ENCODE data around the gene RLF. TPM values are rescaled to one million over a fixed set of nuclear protein-coding genes. Genes with fewer than 3 reads are reported as not detected.

RLF gene
- total and polyA plus RNA-seq, 9 of the 15 experiments (the other 6 are each of a cell fraction or from before 2014, with no cell fraction given), result 3.6 to 35.0 (median 21.2) TPM

- no peak for TF ChIP-seq CUX1 (CRISPR knock-in tag; IDR thresholded peaks at IDR 0.05)
- TF ChIP-seq ERF (CRISPR knock-in tag; IDR thresholded peaks at IDR 0.05), result peak; percentile 31; the same call in 1 of the 2 replicates
- peak; percentile 83 for TF ChIP-seq LEF1 (IDR thresholded peaks at IDR 0.05)
- TF ChIP-seq RBM15 (IDR thresholded peaks at IDR 0.05; ENCODE audit: insufficient read depth, low read length), result no peak
- no peak for TF ChIP-seq CLOCK (CRISPR knock-in tag; IDR thresholded peaks at IDR 0.05; ENCODE audit: borderline replicate concordance)
- peak; percentile 74; the same call in 1 of the 2 replicates for TF ChIP-seq CBX5 (IDR thresholded peaks at IDR 0.05; ENCODE audit: borderline replicate concordance, low read depth)
- peak; percentile 52 for TF ChIP-seq PRDM10 (IDR thresholded peaks at IDR 0.05; ENCODE audit: partially characterized antibody)
- peak; percentile 57 to 100; a peak in 3 of 4 replicates for TF ChIP-seq TRIM24 (IDR thresholded peaks at IDR 0.05)
- peak; percentile 82; the same call in 1 of the 2 replicates for TF ChIP-seq ESRRA (IDR thresholded peaks at IDR 0.05; ENCODE audit: borderline replicate concordance, low read depth)
- peak; percentile 96 for TF ChIP-seq THRAP3 (IDR thresholded peaks at IDR 0.05; ENCODE audit: borderline replicate concordance)
- TF ChIP-seq ZNF175 (CRISPR knock-in tag; IDR thresholded peaks at IDR 0.05; ENCODE audit: low read depth), result 0 out of 2 replicates have a peak, but pooled peaks have one; percentile 26
- no peak for TF ChIP-seq ARID3B (CRISPR knock-in tag; IDR thresholded peaks at IDR 0.05; ENCODE audit: borderline replicate concordance)
- TF ChIP-seq ZNF695 (CRISPR knock-in tag; IDR thresholded peaks at IDR 0.05), result 0 out of 2 replicates have a peak, but pooled peaks have one; percentile 30
These were observed 96.7 kb downstream of the RLF start, which contains the start of gene ZMPSTE24 (continued) for GRCh38 chr1:40257688-40258444.
